Prostate gland (tissue), 2 donors: Measurements from ENCODE around the gene ITPR1. TPM values are rescaled to one million over a fixed set of nuclear protein-coding genes. Genes with fewer than 3 reads are reported as not detected.

Experiments
- DNase-seq: peaks from one replicate; pipeline ENCODE4 v3.0.0-alpha.2; 2019; ENCODE audit warnings: low spot score
- H3K27ac ChIP-seq, 2 donors: fragments of 200-600 bp; sonication (generic); 2 replicates each; pipeline ENCODE4 v1.5.1; 2017 to 2019
- H3K27me3 ChIP-seq: fragments of 200-600 bp; sonication (generic); replicated peaks from 2 replicates; pipeline ENCODE4 v1.5.1; 2019; ENCODE audit not compliant: insufficient read depth
- H3K36me3 ChIP-seq, 2 donors: fragments of 200-600 bp; sonication (generic); 1 replicate in 1 of 2; 2 replicates in 1 of 2; pipeline versions ENCODE4 v1.5.1 to v1.8.1; 2017 to 2019
- H3K4me1 ChIP-seq: fragments of 200-600 bp; sonication (generic); replicated peaks from 2 replicates; pipeline ENCODE4 v1.5.1; 2019
- H3K4me3 ChIP-seq, 2 donors: fragments of 200-600 bp; sonication (generic); 2 replicates each; pipeline ENCODE4 v1.5.1; 2017 to 2019
- H3K9me3 ChIP-seq: fragments of 200-600 bp; sonication (generic); 2 replicates; pipeline ENCODE4 v1.5.1; 2017
- POLR2A ChIP-seq: fragments of 450-650 bp; IDR thresholded peaks from one replicate; pipeline ENCODE4 v1.6.1; 2016; ENCODE audit warnings: antibody characterized with exemption, mild to moderate bottlenecking
- POLR2AphosphoS5 ChIP-seq: sonication (generic); formaldehyde crosslinking; IDR thresholded peaks from one replicate; pipeline ENCODE4 v1.6.1; 2017; ENCODE audit warnings: antibody characterized with exemption
- WGBS: methylation state at CpG from one replicate; pipeline ENCODE4 v1.1.5; 2018; 5-methylcytosine and 5-hydroxymethylcytosine counted together
- intact Hi-C: fragments of 100-400 bp; cut with DNase I; formaldehyde crosslinking; loops from one replicate; pipeline ENCODE4 v1.14.2; 2022
- total RNA-seq, 2 donors: library from RNA; depleted of rRNA; stranded (reverse); fragments of >200 nt; gene quantifications; one replicate each; pipeline ENCODE4 v1.1.0, GENCODE V29; 2016
- TF ChIP-seq, protein P1 (sequence below), 4 experiments: fragments of 200-600 bp in 2 of 4; fragments of 450-650 bp in 2 of 4; sonication (generic) in 2 of 4; IDR thresholded peaks; 1 replicate in 3 of 4; 2 replicates in 1 of 4; pipeline ENCODE4 v1.5.1; 2016 to 2019; ENCODE audit warnings: antibody characterized with exemption in 4 of 4, mild to moderate bottlenecking in 2 of 4, moderate library complexity in 2 of 4

ITPR1 gene
- total RNA-seq, 2 donors from 2014 or later: 80.0 to 126 TPM

DNA sequence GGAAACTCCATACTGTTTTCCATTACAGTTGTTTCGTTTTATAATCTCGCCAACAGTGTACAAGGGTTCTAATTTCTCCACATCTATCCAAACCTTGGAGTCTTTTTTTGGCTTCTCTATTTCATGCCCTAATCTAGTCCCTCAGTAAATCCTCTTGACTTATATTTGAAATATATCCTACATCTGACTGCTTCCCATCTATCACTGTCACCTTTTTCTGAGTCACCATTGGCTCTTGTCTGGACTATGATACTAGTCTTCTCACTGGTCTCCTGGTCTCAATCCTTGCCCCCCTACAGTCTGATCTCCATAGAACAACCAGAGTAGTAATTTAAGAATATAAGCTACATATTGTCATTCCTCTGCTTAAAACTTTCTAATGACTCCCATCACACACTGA is 80.0 kb downstream of the ITPR1 start:
- H3K4me1 ChIP-seq: no peaks in the 10 kb centered on the region
- 98% methylated on average over 2 of the region's 2 CpGs for WGBS
- H3K9me3 ChIP-seq: no peaks in the 10 kb centered on the region
- no peaks in the 10 kb centered on the region for H3K27me3 ChIP-seq
- intact Hi-C loops: no loop called here
- no peak overlapping the region for H3K27ac ChIP-seq
- H3K4me3 ChIP-seq: no peak overlapping the region
- TF ChIP-seq POLR2A: no peak
- TF ChIP-seq, protein P1, sequence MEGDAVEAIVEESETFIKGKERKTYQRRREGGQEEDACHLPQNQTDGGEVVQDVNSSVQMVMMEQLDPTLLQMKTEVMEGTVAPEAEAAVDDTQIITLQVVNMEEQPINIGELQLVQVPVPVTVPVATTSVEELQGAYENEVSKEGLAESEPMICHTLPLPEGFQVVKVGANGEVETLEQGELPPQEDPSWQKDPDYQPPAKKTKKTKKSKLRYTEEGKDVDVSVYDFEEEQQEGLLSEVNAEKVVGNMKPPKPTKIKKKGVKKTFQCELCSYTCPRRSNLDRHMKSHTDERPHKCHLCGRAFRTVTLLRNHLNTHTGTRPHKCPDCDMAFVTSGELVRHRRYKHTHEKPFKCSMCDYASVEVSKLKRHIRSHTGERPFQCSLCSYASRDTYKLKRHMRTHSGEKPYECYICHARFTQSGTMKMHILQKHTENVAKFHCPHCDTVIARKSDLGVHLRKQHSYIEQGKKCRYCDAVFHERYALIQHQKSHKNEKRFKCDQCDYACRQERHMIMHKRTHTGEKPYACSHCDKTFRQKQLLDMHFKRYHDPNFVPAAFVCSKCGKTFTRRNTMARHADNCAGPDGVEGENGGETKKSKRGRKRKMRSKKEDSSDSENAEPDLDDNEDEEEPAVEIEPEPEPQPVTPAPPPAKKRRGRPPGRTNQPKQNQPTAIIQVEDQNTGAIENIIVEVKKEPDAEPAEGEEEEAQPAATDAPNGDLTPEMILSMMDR (IDR thresholded peaks at IDR 0.05): no peak
- no peak for TF ChIP-seq POLR2AphosphoS5
- DNase-seq: no peak
- no peaks in the 10 kb centered on the region for H3K36me3 ChIP-seq

DNA sequence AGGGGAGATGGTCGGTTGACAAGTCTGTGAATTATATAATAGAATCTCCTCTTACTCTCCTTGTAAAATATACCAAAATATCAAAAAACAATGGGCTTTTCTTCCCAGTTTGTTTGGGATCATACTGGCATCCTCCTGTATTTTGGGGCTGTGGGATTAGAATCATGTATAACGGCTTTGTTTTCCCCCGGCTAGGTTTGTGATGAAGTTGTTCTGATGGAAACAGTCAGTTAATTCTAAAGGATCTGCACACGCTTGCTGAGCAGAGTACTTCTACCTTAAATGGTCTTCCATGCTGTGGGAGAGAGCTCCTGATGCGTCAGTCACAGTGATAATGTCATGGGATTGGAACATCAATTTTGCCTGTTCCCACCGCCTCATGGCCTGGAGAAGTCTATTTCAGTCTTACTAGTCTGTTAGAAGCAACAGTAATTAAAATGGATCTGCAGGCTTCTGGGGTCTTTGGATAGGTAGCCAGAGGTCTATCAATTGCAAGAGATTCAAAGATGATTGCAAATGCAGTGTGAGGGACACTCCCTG is 81.3 kb downstream of the ITPR1 start:
- H3K27ac ChIP-seq: no peak overlapping the region
- intact Hi-C loops: no loop called here
- DNase-seq: no peak
- no peak overlapping the region for H3K4me3 ChIP-seq
- H3K4me1 ChIP-seq: no peaks in the 10 kb centered on the region
- TF ChIP-seq, protein P1 (IDR thresholded peaks at IDR 0.05): no peak
- TF ChIP-seq POLR2AphosphoS5 (no peak), POLR2A (no peak)
- no peaks in the 10 kb centered on the region for H3K27me3 ChIP-seq
- 70% methylated on average over 6 of the region's 6 CpGs for WGBS
- H3K36me3 ChIP-seq: no peaks in the 10 kb centered on the region
- no peaks in the 10 kb centered on the region for H3K9me3 ChIP-seq

DNA sequence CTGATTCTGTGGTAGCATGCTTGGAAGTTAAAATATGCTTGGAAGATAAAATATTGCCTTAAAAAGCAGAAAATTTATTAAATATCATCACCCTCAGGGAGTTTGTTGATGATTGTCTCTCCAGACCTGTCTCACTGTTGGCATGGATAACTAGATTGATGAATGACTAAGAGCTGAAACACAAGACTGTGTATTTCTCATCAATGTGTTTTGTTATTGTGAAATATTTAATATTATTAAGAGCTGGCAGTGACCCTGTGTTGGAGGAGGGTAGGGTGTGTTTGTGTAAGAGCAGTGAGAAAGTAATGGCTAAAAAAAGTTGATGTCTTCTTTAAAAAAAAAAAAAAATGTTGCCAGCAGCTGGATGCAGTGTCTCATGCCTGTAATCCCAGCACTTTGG is 82.2 kb downstream of the ITPR1 start:
- TF ChIP-seq, protein P1 (IDR thresholded peaks at IDR 0.05): no peak
- TF ChIP-seq POLR2A (no peak), POLR2AphosphoS5 (no peak)
- intact Hi-C loops: no loop called here

DNA sequence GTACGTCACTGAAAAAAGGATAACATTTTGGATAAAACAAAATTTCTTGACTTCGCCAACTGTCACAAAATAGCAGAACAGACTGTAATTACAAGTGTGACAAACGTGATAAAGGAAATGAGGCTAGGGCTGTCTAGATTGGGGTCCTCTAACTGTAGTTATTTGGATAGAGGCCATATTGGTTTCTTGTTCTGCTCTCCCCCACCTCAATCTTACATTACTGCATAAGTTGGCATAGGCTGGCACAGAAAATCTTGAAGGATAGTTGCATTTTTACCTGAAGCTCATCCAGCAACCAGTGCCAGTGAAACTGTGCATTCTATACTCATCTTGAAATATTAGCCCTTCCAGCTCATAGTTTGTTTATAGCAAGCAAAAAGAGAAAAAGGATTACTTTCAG is 84.6 kb downstream of the ITPR1 start:
- DNase-seq: no peak
- Histone ChIP-seq H3K27ac (no peak overlapping the region), H3K4me3 (no peak overlapping the region), H3K4me1 (no peaks in the 10 kb centered on the region), H3K27me3 (no peaks in the 10 kb centered on the region), H3K9me3 (no peaks in the 10 kb centered on the region), H3K36me3 (no peaks in the 10 kb centered on the region)
- intact Hi-C loops: no loop called here
- WGBS: 70% methylated on average over 3 of the region's 3 CpGs
- TF ChIP-seq POLR2A: no peak
- TF ChIP-seq, protein P1 (IDR thresholded peaks at IDR 0.05): no peak

More for the DNA sequence above, 82.2 kb downstream of the ITPR1 start:
- H3K4me3 ChIP-seq: no peak overlapping the region
- no peaks in the 10 kb centered on the region for H3K27me3 ChIP-seq
- H3K36me3 ChIP-seq: no peaks in the 10 kb centered on the region
- H3K4me1 ChIP-seq: no peaks in the 10 kb centered on the region
- DNase-seq: no peak
- H3K27ac ChIP-seq: no peak overlapping the region
- no peaks in the 10 kb centered on the region for H3K9me3 ChIP-seq

DNA sequence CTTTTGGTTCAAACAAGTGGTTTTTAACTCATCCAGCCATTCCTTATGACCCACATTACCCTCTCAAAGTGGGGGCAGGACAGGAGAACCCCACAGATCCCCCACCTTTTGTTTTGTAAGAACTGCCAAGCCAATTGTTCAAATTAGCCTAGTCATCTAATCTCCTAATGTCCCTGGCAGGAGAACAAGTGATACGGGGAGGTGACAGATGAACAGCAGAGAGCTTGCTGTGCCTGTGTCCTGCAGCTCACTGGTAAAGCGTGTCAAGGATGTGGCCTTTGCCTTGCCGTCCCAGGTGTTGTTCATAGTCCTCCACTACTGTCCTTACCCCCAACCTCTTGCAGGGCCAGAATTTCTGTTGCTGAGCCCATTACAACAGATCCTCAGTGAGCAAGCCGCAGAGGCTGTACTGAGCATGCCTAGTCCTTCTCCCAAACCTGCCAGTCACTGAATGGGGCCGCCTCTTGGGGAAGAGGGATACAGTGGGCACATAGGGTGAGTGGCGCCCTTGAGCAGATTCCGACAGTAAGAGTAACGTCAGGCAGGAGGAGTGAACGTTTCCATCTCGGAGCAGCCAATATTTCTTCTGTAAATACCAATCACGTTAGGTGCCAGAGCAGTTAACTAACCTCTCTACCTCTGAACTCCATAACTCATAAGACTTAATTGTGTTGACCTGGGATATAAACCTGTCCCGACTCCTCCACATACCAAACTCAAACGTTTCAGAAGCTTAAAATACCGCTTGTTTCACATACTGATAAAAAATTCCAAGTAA is 87.4 kb downstream of the ITPR1 start:
- Histone ChIP-seq H3K9me3 (no peaks in the 10 kb centered on the region), H3K4me3 (no peak overlapping the region), H3K27me3 (no peaks in the 10 kb centered on the region), H3K36me3 (no peaks in the 10 kb centered on the region), H3K27ac (no peak overlapping the region), H3K4me1 (no peaks in the 10 kb centered on the region)
- no peak for DNase-seq
- WGBS: 51% methylated on average over 14 of the region's 14 CpGs
- intact Hi-C loops: no loop called here
- TF ChIP-seq, protein P1 (IDR thresholded peaks at IDR 0.05): no peak
- TF ChIP-seq POLR2A (no peak), POLR2AphosphoS5 (no peak)
